ENCODE data around the gene XXYLT1.

GRCh38 chr3:195173657-195174056 is 97.3 kb downstream of the XXYLT1 start:
- no peak for TF ChIP-seq CTCF (IDR thresholded peaks at IDR 0.05; ENCODE audit: low read depth, low read length, poor library complexity, severe bottlenecking)
- no peak for TF ChIP-seq EZH2phosphoT487 (IDR thresholded peaks at IDR 0.05; ENCODE audit: borderline replicate concordance, low read length)

Data from DOHH2 (cell line).